ENCODE results near the gene TMEM219.
"Not testable (repeated sequence)": the region's sequence is repeated elsewhere in the genome, so short reads cannot be mapped to it uniquely, and the experiment has no call there.

The TMEM219 gene

GRCh38 chr16:30016555-30017276, 54.8 kb downstream of the TMEM219 start:
- DNase-seq, result no peak

GRCh38 chr16:30017277-30017656, 55.4 kb downstream of the TMEM219 start:
- DNase-seq, result no peak

GRCh38 chr16:30017937-30018336, 56.1 kb downstream of the TMEM219 start:
- not testable (repeated sequence) for DNase-seq

GRCh38 chr16:30018731-30019158, 56.9 kb downstream of the TMEM219 start:
- no peak for DNase-seq
